22Rv1 (cell line): ENCODE measurements around the gene RNF167.

Experiments used
- H3K27ac ChIP-seq: fragments of 450-650 bp; 2 replicates; pipeline ENCODE4 v1.5.1; 2017
- CTCF ChIP-seq: fragments of 450-650 bp; IDR thresholded peaks from 2 replicates; pipeline ENCODE4 v1.5.1; 2017; ENCODE audit warnings: mild to moderate bottlenecking
- ZFX ChIP-seq: fragments of 450-650 bp; IDR thresholded peaks from 2 replicates; pipeline ENCODE4 v1.6.1; 2017; ENCODE audit warnings: antibody characterized with exemption, borderline replicate concordance

RNF167 gene

GRCh38 chr17:4955091-4955490 is 15.0 kb downstream of the RNF167 start:
- TF ChIP-seq CTCF (no peak), ZFX (no peak)

GRCh38 chr17:4956493-4957061 is 16.5 kb downstream of the RNF167 start:
- TF ChIP-seq CTCF (peak; percentile 37), ZFX (no peak)
- no peak overlapping the region for H3K27ac ChIP-seq

More at GRCh38 chr17:4955091-4955490, 15.0 kb downstream of the RNF167 start:
- H3K27ac ChIP-seq: no peak overlapping the region

- H3K27ac ChIP-seq: 0 out of 2 replicates have a peak overlapping the region, but pooled peaks have one; percentile 13
- TF ChIP-seq CTCF (no peak), ZFX (no peak)
Measured at GRCh38 chr17:4958102-4958501, 18.0 kb downstream of the RNF167 start.

- no peak overlapping the region for H3K27ac ChIP-seq
Measured at GRCh38 chr17:4959261-4959965, 19.3 kb downstream of the RNF167 start.

GRCh38 chr17:4960279-4960922 is 20.3 kb downstream of the RNF167 start:
- TF ChIP-seq ZFX (no peak), CTCF (no peak)
- peak overlapping the region; percentile 37 for H3K27ac ChIP-seq

More at GRCh38 chr17:4959261-4959965, 19.3 kb downstream of the RNF167 start:
- TF ChIP-seq CTCF (no peak), ZFX (no peak)

GRCh38 chr17:4965311-4965986 is 25.4 kb downstream of the RNF167 start:
- H3K27ac ChIP-seq: peak overlapping the region; percentile 96; the same call in 1 of the 2 replicates
- TF ChIP-seq ZFX (no peak), CTCF (no peak)
